ENCODE results near the gene ANKRD34A. TPM values are rescaled to one million over a fixed set of nuclear protein-coding genes. Genes with fewer than 3 reads are reported as not detected.

The ANKRD34A gene
- total and polyA plus RNA-seq, 2 of the 13 experiments (the other 11 are each of a cell fraction or from before 2014, with no cell fraction given): 0.05 to 0.07 TPM

- TF ChIP-seq ZBTB40 (IDR thresholded peaks at IDR 0.05) (no peak), ZBTB40 (CRISPR knock-in tag; IDR thresholded peaks at IDR 0.05) (0 out of 2 replicates have a peak, but pooled peaks have one; percentile 46), CCDC6 (CRISPR knock-in tag; IDR thresholded peaks at IDR 0.05) (no peak), CBFB (CRISPR knock-in tag; IDR thresholded peaks at IDR 0.05) (no peak), TERF1 (CRISPR knock-in tag; IDR thresholded peaks at IDR 0.05) (no peak), ZNF451 (CRISPR knock-in tag; IDR thresholded peaks at IDR 0.05) (peak; percentile 25; the same call in 1 of the 2 replicates), ZBTB38 (CRISPR knock-in tag; IDR thresholded peaks at IDR 0.05) (no peak; the same call in none of the 2 replicates), EEA1 (CRISPR knock-in tag; IDR thresholded peaks at IDR 0.05; ENCODE audit: borderline replicate concordance) (no peak; the same call in 1 of the 2 replicates), ZNF180 (CRISPR knock-in tag; IDR thresholded peaks at IDR 0.05; ENCODE audit: borderline replicate concordance, low read depth) (no peak), ZNF724P (CRISPR knock-in tag; IDR thresholded peaks at IDR 0.05; ENCODE audit: borderline replicate concordance) (peak; percentile 52; the same call in 1 of the 2 replicates), SALL2 (CRISPR knock-in tag; IDR thresholded peaks at IDR 0.05) (peak; percentile 70), PRPF4 (IDR thresholded peaks at IDR 0.05; ENCODE audit: low read depth, low read length, poor library complexity, severe bottlenecking) (no peak), CREM (IDR thresholded peaks at IDR 0.05) (0 out of 2 replicates have a peak, but pooled peaks have one; percentile 52), CREM (CRISPR knock-in tag; IDR thresholded peaks at IDR 0.05) (no peak), SOX6 (IDR thresholded peaks at IDR 0.05) (no peak), SOX6 (CRISPR knock-in tag; IDR thresholded peaks at IDR 0.05) (peak; percentile 16; the same call in 1 of the 2 replicates), ZNF543 (CRISPR knock-in tag; IDR thresholded peaks at IDR 0.05) (peak; percentile 54; the same call in 1 of the 2 replicates), LCORL (IDR thresholded peaks at IDR 0.05) (no peak), LCORL (CRISPR knock-in tag; IDR thresholded peaks at IDR 0.05) (peak; percentile 66), ZNF564 (CRISPR knock-in tag; IDR thresholded peaks at IDR 0.05) (peak; percentile 46; the same call in 1 of the 2 replicates), ZNF777 (CRISPR knock-in tag; IDR thresholded peaks at IDR 0.05) (peak; percentile 70), ZNF557 (CRISPR knock-in tag; IDR thresholded peaks at IDR 0.05) (no peak), MIER3 (CRISPR knock-in tag; IDR thresholded peaks at IDR 0.05; ENCODE audit: borderline replicate concordance) (0 out of 2 replicates have a peak, but pooled peaks have one; percentile 19)
These were observed 3.8 kb downstream of the ANKRD34A start (continued) for GRCh38 chr1:145960468-145961108.
